ENCODE measurements around the gene OR2Z1. TPM values are rescaled to one million over a fixed set of nuclear protein-coding genes. Genes with fewer than 3 reads are reported as not detected.

The OR2Z1 gene
- total and polyA plus RNA-seq, 2 of the 4 experiments (the other 2 are of a cell fraction), result not detected

DNA sequence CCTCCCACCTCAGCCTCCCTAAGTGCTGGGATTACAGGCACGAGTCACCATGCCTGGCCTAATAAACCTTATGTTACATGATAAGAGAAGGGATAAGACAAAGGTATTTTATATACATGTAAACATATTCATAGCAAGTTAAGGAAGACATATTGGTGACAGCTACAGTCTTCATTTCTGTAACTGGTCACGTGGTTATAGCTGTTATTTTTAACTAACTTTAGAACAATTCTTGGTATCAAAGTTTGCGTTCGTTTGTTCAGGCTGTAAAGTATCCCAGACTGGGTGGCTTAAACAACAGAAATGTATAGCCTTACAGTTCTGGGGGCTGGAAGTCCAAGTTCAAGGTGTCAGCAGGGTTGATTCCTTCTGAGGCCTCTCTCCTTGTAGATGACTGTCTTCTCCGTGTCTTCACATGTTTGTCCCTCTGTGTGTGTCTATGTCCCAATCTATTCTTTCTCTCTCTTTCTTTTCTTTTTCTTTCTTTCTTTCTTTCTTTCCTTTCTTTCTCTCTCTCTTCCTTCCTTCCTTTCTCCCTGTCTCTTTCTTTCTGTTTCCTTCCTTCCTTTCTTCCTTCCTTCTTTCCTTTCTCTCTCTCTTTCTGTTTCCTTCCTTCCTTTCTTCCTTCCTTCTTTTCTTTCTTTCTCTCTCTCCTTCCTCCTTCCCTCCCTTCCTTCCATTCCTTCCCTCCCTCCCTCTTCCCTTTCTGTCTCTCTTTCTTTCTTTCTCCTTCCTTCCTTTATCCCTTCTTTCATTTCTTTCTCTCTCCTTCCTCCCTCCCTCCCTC lies 30.5 kb upstream of the OR2Z1 start:
- POLR2A ChIA-PET (ENCODE audit: unreplicated experiment), result no interaction called here
- no peak overlapping the region for H3K23ac ChIP-seq (ENCODE audit: low read depth, low read length)
- H3K56ac ChIP-seq (ENCODE audit: extremely low read depth, insufficient read depth, low read length), result no peak overlapping the region
- H4K8ac ChIP-seq (ENCODE audit: low read depth in 2 of 2, low read length in 2 of 2), result no peak overlapping the region
- H2AK5ac ChIP-seq (ENCODE audit: low read depth, low read length), result no peak overlapping the region
- H3K27ac ChIP-seq (ENCODE audit: insufficient read depth, low read length), result no peak overlapping the region
- dilution Hi-C loops (cut with HindIII; ENCODE audit: low sequenced_read_pairs, unreplicated experiment), result no loop called here
- TF ChIP-seq POLR2A (IDR thresholded peaks at IDR 0.05; ENCODE audit: low read depth, low read length), result no peak
- TF ChIP-seq SMC3 (IDR thresholded peaks at IDR 0.05; ENCODE audit: low read depth, low read length), result no peak
- TF ChIP-seq CEBPB (IDR thresholded peaks at IDR 0.05; ENCODE audit: low read depth, low read length), result no peak
- no peak for TF ChIP-seq MXI1 (IDR thresholded peaks at IDR 0.05; ENCODE audit: borderline replicate concordance, low read depth, low read length)
- H3K14ac ChIP-seq (replicated peaks; ENCODE audit: low read depth, low read length), result no peak overlapping the region
- no peak overlapping the region for H2AFZ ChIP-seq (replicated peaks; ENCODE audit: low read length, poor library complexity)
- H2BK120ac ChIP-seq (ENCODE audit: low read depth, low read length), result no peak overlapping the region
- peaks cover 11% of the 10 kb centered on the region; the same call in 1 of the 2 replicates for H3K9me3 ChIP-seq (ENCODE audit: control insufficient read depth, insufficient read depth, low read length)
- H4K91ac ChIP-seq (ENCODE audit: insufficient read depth, low read depth, low read length), result no peak overlapping the region
- 80% methylated on average over 1 of the region's 5 CpGs; no CpG with 5 or more reads in 1 of the 2 experiments for WGBS, 2 experiments (ENCODE audit: extremely low coverage in 2 of 2, insufficient read length in 1 of 2)
- no peak for DNase-seq
- H3K18ac ChIP-seq (ENCODE audit: low read depth, low read length), result no peak overlapping the region
- H3K9me1 ChIP-seq (ENCODE audit: insufficient read depth, low read length), result no peaks in the 10 kb centered on the region
- H3K79me1 ChIP-seq (ENCODE audit: low read depth in 1 of 2, low read length in 2 of 2), result no peaks in the 10 kb centered on the region
- no peak overlapping the region for H4K5ac ChIP-seq (ENCODE audit: low read depth, low read length)
- H4K20me1 ChIP-seq (ENCODE audit: insufficient read depth, low read length), result no peaks in the 10 kb centered on the region
- no peak overlapping the region for H3K9ac ChIP-seq (ENCODE audit: low read depth, low read length)
- no peaks in the 10 kb centered on the region for H3K36me3 ChIP-seq (ENCODE audit: control insufficient read depth, insufficient read depth, low read length)
- CTCF ChIA-PET, result no interaction called here
- no peak for ATAC-seq (ENCODE audit: low read depth)
- H2BK20ac ChIP-seq (ENCODE audit: low read depth, low read length), result no peak overlapping the region
- in situ Hi-C loops (cut with MboI; ENCODE audit: low sequenced_read_pairs), result no loop called here
- H3K4me3 ChIP-seq (ENCODE audit: insufficient read depth, low read depth, low read length), result no peak overlapping the region
- H3K27me3 ChIP-seq (ENCODE audit: control insufficient read depth, insufficient read depth, low read length), result no peaks in the 10 kb centered on the region
- no TSS peak for BruUV-seq (replicated peaks)
- H3K4me2 ChIP-seq (ENCODE audit: low read depth, low read length), result no peak overlapping the region
- no peak overlapping the region for H2BK5ac ChIP-seq (ENCODE audit: low read depth, low read length, poor library complexity, severe bottlenecking)
- no peak overlapping the region for H2AK9ac ChIP-seq (replicated peaks; ENCODE audit: low read depth, low read length, poor library complexity)
- no peaks in the 10 kb centered on the region for H3K4me1 ChIP-seq (ENCODE audit: control insufficient read depth, insufficient read depth, low read length)
- H2BK15ac ChIP-seq (ENCODE audit: low read depth, low read length), result no peak overlapping the region
- intact Hi-C loops (cut with micrococcal nuclease), result no loop called here
- H3K4ac ChIP-seq (ENCODE audit: low read depth, low read length), result no peak overlapping the region

Measured in IMR-90 (cell line).